RWPE1 (cell line): Measurements from ENCODE around the gene TRAPPC3.

Experiments used
- CTCF ChIA-PET: fragments of 350-600 bp; sonication (Branson Sonifier 250); formaldehyde crosslinking; extraction: SDS; loops from one replicate; lab custom pipeline; 2021; lab: Yijun Ruan, JAX
- POLR2A ChIA-PET: fragments of 400-600 bp; formaldehyde crosslinking; extraction: SDS; loops from one replicate; lab custom pipeline; 2020; ENCODE audit warnings: antibody characterized with exemption; ENCODE audit not compliant: low non-redundant PET; lab: Yijun Ruan, JAX
- DNase-seq: peaks from one replicate; pipeline ENCODE4 v3.0.0; 2012; ENCODE audit warnings: low spot score
- H3K27ac ChIP-seq: fragments of 450-650 bp; 2 replicates; pipeline ENCODE4 v1.5.1; 2017
- CTCF ChIP-seq: fragments of 450-650 bp; conservative IDR thresholded peaks from 2 replicates; pipeline ENCODE4 v1.5.1; 2017; ENCODE audit warnings: low read depth, mild to moderate bottlenecking

TRAPPC3 gene

DNA sequence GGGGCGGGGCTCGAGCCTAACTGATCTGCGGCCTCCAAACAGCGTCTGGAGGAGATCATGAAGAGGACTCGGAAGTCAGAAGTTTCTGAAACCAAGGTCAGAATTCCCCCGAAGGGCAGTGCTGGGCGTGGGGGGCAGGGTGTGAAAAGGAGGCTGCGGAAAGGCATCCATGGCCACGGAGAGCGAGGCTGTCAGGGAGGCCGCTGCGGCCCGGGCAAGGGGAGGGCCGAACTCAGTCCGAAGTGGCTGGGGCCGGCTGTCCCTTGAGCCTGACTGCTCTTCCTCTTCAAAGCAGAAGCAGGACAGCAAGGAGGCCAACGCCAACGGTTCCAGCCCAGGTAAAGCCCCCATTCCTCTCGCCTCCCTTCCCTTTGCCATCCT is 29.9 kb upstream of the TRAPPC3 start:
- DNase-seq = no peak
- peak overlapping the region; percentile 67 for H3K27ac ChIP-seq
- CTCF ChIA-PET = interaction anchor here (0.5 to 1.4 kb wide), 2 partner anchors 9 to 79 kb away, joined by 3 read pairs; no protein-coding TSS in a partner anchor
- POLR2A ChIA-PET = no interaction called here
- TF ChIP-seq CTCF = no peak

GRCh38 chr1:36178471-36179219 is 29.4 kb upstream of the TRAPPC3 start:
- no peak for DNase-seq
- ChIA-PET CTCF (interaction anchor here (1.4 kb wide), 1 partner anchor 9 kb away, joined by 3 read pairs; no protein-coding TSS in a partner anchor), POLR2A (no interaction called here)
- TF ChIP-seq CTCF = no peak
- peak overlapping the region; percentile 67 for H3K27ac ChIP-seq

GRCh38 chr1:36177589-36178431 is 28.5 kb upstream of the TRAPPC3 start:
- POLR2A ChIA-PET = no interaction called here
- no peak for DNase-seq
- CTCF ChIA-PET = no interaction called here
- peak overlapping the region; percentile 67 for H3K27ac ChIP-seq
- no peak for TF ChIP-seq CTCF

DNA sequence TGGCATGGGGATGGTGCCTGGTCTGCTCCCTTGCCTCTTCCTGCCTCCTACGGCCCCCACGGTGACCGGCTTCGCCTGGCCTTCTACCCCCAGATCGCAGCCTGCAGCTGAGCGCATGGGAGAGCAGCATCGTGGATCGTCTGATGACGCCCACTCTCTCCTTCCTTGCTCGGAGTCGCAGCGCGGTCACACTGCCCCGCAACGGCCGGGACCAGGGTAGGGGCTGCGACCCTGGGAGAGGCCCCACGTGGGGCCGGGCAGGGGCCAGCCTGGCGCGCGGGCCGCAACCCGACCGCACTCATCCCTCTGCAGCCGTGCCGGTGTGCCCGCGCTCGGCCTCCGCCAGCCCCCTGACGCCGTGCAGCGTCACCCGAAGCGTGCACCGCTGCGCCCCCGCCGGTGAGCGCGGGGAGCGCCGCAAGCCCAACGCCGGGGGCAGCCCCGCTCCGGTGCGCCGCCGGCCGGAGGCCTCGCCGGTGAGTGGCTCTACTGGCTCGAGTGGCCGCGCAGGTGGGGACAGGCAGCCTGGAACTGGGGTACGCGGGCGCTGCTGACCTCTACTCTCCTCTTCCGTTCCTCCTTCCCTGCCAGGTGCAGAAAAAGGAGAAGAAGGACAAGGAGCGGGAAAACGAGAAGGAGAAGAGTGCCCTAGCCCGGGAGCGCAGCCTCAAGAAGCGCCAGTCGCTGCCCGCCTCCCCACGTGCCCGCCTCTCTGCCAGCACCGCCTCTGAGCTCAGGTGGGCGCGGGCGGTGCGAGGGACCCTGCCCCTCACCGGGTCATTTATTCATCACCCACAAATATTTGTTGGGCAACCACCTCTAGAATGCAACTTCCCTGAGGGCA is 27.0 kb upstream of the TRAPPC3 start:
- no peak for DNase-seq
- CTCF ChIA-PET = no interaction called here
- no peak for TF ChIP-seq CTCF
- POLR2A ChIA-PET = no interaction called here
- peak overlapping the region; percentile 67 for H3K27ac ChIP-seq

- peak overlapping the region; percentile 67 for H3K27ac ChIP-seq
- ChIA-PET POLR2A (no interaction called here), CTCF (no interaction called here)
- TF ChIP-seq CTCF = no peak
- DNase-seq = no peak
Measured at GRCh38 chr1:36175137-36176095, 26.1 kb upstream of the TRAPPC3 start.
